Stomach (tissue), 9 donors: Measurements from ENCODE around the gene MICALL1. TPM values are rescaled to one million over a fixed set of nuclear protein-coding genes. Genes with fewer than 3 reads are reported as not detected.

Experiments used
- DNase-seq, 2 donors: peaks; one replicate each; pipeline versions ENCODE4 v3.0.0 to v3.0.0-alpha.2; 2013 to 2019
- H3K27ac ChIP-seq, 5 donors: fragments of 200-600 bp in 4 of 5; sonication (generic) in 4 of 5; one replicate each; pipeline ENCODE4 v1.5.1; 2013 to 2019; ENCODE audit warnings: mild to moderate bottlenecking in 1 of 5, moderate library complexity in 1 of 5
- H3K27me3 ChIP-seq, 3 donors: fragments of 200-600 bp; sonication (generic); one replicate each; pipeline ENCODE4 v1.5.1; 2017 to 2019; ENCODE audit warnings: mixed run types in 1 of 3
- H3K36me3 ChIP-seq, 4 donors: fragments of 200-600 bp; sonication (generic); 1 replicate in 3 of 4; 2 replicates in 1 of 4; pipeline ENCODE4 v1.5.1; 2016 to 2019
- H3K4me1 ChIP-seq, 4 donors: fragments of 200-600 bp; sonication (generic); one replicate each; pipeline ENCODE4 v1.5.1; 2016 to 2019
- H3K4me3 ChIP-seq, 4 donors: fragments of 200-600 bp; sonication (generic) in 3 of 4; one replicate each; pipeline ENCODE4 v1.5.1; 2016 to 2019; ENCODE audit warnings: mild to moderate bottlenecking in 1 of 4
- H3K9me3 ChIP-seq, 4 donors: fragments of 200-600 bp; sonication (generic); one replicate each; pipeline ENCODE4 v1.5.1; 2016 to 2019
- EP300 ChIP-seq: sonication (generic); formaldehyde crosslinking; IDR thresholded peaks from one replicate; pipeline ENCODE4 v1.6.1; 2017; ENCODE audit warnings: antibody characterized with exemption
- POLR2A ChIP-seq, 4 donors: fragments of 450-650 bp; IDR thresholded peaks; one replicate each; pipeline ENCODE4 v1.6.1; 2016; ENCODE audit warnings: antibody characterized with exemption in 4 of 4, control low read depth in 2 of 4, mild to moderate bottlenecking in 1 of 4, moderate library complexity in 1 of 4
- POLR2AphosphoS5 ChIP-seq, 3 donors: sonication (generic); formaldehyde crosslinking; IDR thresholded peaks; one replicate each; pipeline ENCODE4 v1.6.1; 2016; ENCODE audit warnings: antibody characterized with exemption in 3 of 3
- WGBS, 5 donors: extraction: QIAGEN DNeasy Blood & Tissue Kit in 3 of 5; methylation state at CpG; one replicate each; pipeline versions ENCODE4 v1.1.5 to v1.1.7; 2013 to 2018; 5-methylcytosine and 5-hydroxymethylcytosine counted together
- intact Hi-C: fragments of 100-400 bp; cut with DNase I; formaldehyde crosslinking; loops from one replicate; pipeline ENCODE4 v1.15.1; 2023; ENCODE audit warnings: low total_unique reads
- polyA plus RNA-seq, 3 donors: library from polyadenylated mRNA; stranded (reverse); fragments of 200-250 nt; gene quantifications; one replicate each; pipeline ENCODE4 v1.2.3, GENCODE V29; 2013
- total RNA-seq, 5 donors: library from RNA; depleted of rRNA; stranded (reverse); fragments of >200 nt; gene quantifications; one replicate each; pipeline versions ENCODE4 v1.1.0 to v1.2.3, GENCODE V29; 2014 to 2016
- TF ChIP-seq, protein P1 (sequence below), 7 experiments: fragments of 450-650 bp in 4 of 7; fragments of 200-600 bp in 3 of 7; sonication (generic) in 3 of 7; IDR thresholded peaks; one replicate each; pipeline ENCODE4 v1.5.1; 2016 to 2019; ENCODE audit warnings: antibody characterized with exemption in 7 of 7, control low read depth in 2 of 7, mild to moderate bottlenecking in 1 of 7
- donor health status: healthy with polysubstance abuse.
- donor health status: Bipolar disorder and iron deficiency.
- donor health status: healthy.

The MICALL1 gene
- total and polyA plus RNA-seq, 8 donors: 17.7 to 155 (median 54.7) TPM

DNA sequence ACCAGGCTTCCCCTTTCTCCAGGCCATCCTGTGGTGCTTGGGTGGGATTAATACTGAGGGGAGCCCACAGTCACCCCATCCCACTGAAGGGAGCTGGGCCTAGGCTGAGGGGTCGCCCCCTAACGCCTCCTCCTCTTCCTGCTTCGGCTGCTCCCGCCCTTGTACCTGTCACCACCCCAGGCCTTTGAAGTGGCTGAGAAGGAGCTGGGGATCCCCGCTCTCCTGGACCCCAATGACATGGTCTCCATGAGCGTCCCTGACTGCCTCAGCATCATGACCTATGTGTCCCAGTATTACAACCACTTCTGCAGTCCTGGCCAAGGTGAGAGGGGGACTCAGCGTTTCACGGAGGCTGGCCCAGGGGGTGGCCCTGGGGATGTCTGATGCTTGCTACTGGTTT is 6.1 kb downstream of the MICALL1 start:
- TF ChIP-seq POLR2AphosphoS5 (IDR thresholded peaks at IDR 0.05): no peak
- intact Hi-C loops: no loop called here
- H3K4me3 ChIP-seq: no peak overlapping the region
- H3K27me3 ChIP-seq: no peaks in the 10 kb centered on the region
- H3K27ac ChIP-seq: peak overlapping the region in 2 of 5 donors; percentile 93 to 96
- no peaks in the 10 kb centered on the region for H3K9me3 ChIP-seq
- 80 to 94% (median 86%) methylated on average over 8 of the region's 8 CpGs for WGBS, 5 donors
- peaks cover 13 to 60% (median 44%) of the 10 kb centered on the region in 4 donors for H3K4me1 ChIP-seq
- H3K36me3 ChIP-seq: peaks cover 27 to 54% (median 53%) of the 10 kb centered on the region in 4 donors
- no peak for DNase-seq

DNA sequence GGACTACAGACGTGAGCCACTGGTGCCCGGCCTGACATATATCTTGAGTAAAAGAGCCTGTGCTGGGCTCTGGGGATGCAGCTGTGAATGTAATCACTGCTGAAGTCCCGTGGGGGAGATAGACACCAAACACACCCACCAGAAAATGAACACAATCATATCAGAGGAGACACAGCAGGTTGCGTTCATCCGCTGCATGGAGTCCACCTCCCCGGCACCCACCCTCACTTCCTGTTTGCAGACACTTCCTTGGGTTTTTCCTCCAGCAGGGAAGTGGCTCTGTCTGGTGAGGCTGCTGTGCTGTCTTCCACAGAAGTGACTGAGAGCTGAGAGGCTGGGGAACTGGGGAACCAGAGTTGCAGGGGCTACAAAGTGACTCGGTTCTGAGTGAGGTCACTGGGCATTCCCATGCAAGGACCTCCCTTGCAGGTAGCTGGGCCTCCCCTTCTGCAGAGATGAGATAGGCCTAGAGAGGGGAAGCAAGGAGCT is 7.2 kb downstream of the MICALL1 start:
- DNase-seq: no peak
- no peaks in the 10 kb centered on the region for H3K27me3 ChIP-seq
- H3K9me3 ChIP-seq: no peaks in the 10 kb centered on the region
- WGBS, 5 donors: 71 to 81% (median 76%) methylated on average over 7 of the region's 7 CpGs
- peaks cover 9 to 49% (median 33%) of the 10 kb centered on the region in 4 donors for H3K4me1 ChIP-seq
- no peak for TF ChIP-seq EP300
- TF ChIP-seq POLR2A (IDR thresholded peaks at IDR 0.05): no peak
- H3K4me3 ChIP-seq: no peak overlapping the region
- intact Hi-C loops: no loop called here
- no peak overlapping the region for H3K27ac ChIP-seq
- H3K36me3 ChIP-seq: peaks cover 38 to 65% (median 64%) of the 10 kb centered on the region in 4 donors

DNA sequence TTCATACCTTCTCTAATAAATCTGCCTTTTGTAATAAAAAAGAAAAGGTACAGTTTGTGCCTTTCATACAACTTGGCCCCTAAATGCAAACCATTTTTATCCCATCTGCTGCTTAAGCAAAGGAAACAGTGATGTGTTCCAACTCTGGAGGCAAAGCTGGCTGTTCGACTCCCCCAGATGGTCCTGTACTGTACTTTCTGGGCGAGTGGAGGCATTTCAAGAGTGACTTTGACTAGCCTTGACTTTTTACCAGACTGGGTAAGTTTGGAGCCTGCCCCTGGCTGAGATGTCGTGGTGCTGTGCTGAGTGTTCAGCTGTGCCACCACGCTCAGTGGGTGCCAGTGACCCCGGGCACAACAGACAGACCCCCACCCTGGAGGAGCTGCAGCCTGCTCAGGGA is 10.2 kb downstream of the MICALL1 start:
- Histone ChIP-seq H3K27me3 (no peaks in the 10 kb centered on the region), H3K36me3 (peaks cover 49 to 96% (median 94%) of the 10 kb centered on the region in 4 donors), H3K27ac (no peak overlapping the region), H3K9me3 (no peaks in the 10 kb centered on the region), H3K4me3 (no peak overlapping the region), H3K4me1 (peaks cover 0 to 24% (median 16%) of the 10 kb centered on the region in 4 donors)
- TF ChIP-seq POLR2A (IDR thresholded peaks at IDR 0.05) (no peak), POLR2AphosphoS5 (IDR thresholded peaks at IDR 0.05) (no peak), EP300 (no peak)
- TF ChIP-seq, protein P1, sequence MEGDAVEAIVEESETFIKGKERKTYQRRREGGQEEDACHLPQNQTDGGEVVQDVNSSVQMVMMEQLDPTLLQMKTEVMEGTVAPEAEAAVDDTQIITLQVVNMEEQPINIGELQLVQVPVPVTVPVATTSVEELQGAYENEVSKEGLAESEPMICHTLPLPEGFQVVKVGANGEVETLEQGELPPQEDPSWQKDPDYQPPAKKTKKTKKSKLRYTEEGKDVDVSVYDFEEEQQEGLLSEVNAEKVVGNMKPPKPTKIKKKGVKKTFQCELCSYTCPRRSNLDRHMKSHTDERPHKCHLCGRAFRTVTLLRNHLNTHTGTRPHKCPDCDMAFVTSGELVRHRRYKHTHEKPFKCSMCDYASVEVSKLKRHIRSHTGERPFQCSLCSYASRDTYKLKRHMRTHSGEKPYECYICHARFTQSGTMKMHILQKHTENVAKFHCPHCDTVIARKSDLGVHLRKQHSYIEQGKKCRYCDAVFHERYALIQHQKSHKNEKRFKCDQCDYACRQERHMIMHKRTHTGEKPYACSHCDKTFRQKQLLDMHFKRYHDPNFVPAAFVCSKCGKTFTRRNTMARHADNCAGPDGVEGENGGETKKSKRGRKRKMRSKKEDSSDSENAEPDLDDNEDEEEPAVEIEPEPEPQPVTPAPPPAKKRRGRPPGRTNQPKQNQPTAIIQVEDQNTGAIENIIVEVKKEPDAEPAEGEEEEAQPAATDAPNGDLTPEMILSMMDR (IDR thresholded peaks at IDR 0.05): no peak
- intact Hi-C loops: no loop called here
- no peak for DNase-seq
- 84 to 94% (median 91%) methylated on average over 5 of the region's 5 CpGs for WGBS, 5 donors

DNA sequence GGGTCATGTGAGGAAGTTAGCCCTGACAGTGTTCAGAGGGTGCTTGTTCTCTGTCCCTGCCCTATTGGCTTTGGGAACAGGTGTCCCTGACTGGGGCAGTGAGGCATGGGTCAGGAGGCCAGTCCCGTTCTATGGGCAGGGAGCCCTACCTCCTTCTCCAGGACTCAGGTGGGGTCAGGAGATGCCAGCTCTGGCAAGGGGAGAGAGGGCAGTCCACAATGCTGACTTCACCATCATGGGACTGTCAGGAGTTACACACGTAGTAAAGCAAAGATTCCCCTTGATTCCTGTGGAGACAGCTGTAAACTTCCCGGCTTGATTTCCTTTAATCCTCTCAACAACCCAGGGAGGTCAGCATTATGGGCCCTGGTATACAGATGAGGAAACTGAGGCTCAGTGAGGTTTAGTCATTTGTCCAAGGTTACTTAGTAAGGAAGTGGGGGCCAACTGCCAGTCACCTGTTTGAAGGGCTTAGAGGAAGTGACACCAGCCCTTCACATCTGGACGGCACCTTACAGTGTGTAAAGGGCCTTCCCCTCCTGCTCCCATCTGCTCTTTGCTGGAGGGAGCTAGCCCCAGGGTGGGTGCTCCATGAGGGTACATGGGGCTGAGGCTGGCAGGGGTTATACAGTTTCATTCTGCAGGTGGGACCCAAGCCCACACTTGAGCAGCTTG is 11.9 kb downstream of the MICALL1 start:
- no peak overlapping the region for H3K4me3 ChIP-seq
- intact Hi-C loops: no loop called here
- no peak for DNase-seq
- H3K9me3 ChIP-seq: no peaks in the 10 kb centered on the region
- H3K27ac ChIP-seq: peak overlapping the region in 2 of 5 donors; percentile 5 to 26
- no peaks in the 10 kb centered on the region for H3K27me3 ChIP-seq
- 77 to 93% (median 78%) methylated on average over 4 of the region's 4 CpGs for WGBS, 5 donors
- H3K36me3 ChIP-seq: peaks cover 43 to 97% (median 97%) of the 10 kb centered on the region in 4 donors
- no peak for TF ChIP-seq POLR2A (IDR thresholded peaks at IDR 0.05)
- no peak for TF ChIP-seq POLR2AphosphoS5 (IDR thresholded peaks at IDR 0.05)
- TF ChIP-seq EP300: no peak
- TF ChIP-seq, protein P1 (IDR thresholded peaks at IDR 0.05): no peak
- peaks cover 4 to 13% (median 11%) of the 10 kb centered on the region in 4 donors for H3K4me1 ChIP-seq

DNA sequence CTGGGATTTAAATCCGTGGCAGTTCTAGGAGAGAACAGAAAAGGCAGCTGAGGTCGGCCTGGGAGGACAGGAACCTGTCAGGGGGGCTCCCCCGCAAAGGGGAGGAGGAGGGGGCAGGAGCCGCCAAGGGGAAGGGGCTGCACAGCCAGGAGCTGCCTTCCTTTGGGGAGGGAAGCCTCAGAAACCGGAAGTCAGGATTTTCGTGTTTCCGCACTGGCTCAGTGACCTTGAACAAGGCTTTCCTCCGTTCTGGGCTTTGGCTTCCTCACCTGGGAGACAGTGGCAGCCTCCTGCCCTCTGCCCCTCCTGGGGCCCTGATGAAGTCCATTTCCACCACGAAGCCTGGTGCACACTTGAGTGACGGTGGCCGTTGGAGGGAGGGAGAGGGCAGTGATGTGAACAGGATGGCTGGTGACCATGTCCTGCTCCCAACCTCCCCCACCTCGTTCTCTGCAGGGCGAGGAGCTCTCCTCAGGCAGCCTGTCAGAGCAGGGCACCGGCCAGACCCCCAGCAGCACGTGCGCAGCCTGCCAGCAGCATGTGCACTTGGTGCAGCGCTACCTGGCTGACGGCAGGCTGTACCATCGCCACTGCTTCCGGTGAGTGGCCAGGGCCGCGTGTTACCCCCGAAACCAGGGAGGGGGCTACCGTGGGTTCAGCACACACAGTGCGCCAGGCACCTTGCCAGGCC is 12.6 kb downstream of the MICALL1 start:
- H3K4me3 ChIP-seq: no peak overlapping the region
- H3K27me3 ChIP-seq: no peaks in the 10 kb centered on the region
- DNase-seq: no peak
- peaks cover 37 to 97% (median 96%) of the 10 kb centered on the region in 4 donors for H3K36me3 ChIP-seq
- H3K27ac ChIP-seq: peak overlapping the region in 1 of 5 donors; percentile 26
- H3K4me1 ChIP-seq: peaks cover 4 to 19% (median 17%) of the 10 kb centered on the region in 4 donors
- TF ChIP-seq EP300 (no peak), POLR2A (IDR thresholded peaks at IDR 0.05) (no peak), POLR2AphosphoS5 (IDR thresholded peaks at IDR 0.05) (no peak)
- TF ChIP-seq, protein P1 (IDR thresholded peaks at IDR 0.05): no peak
- no peaks in the 10 kb centered on the region for H3K9me3 ChIP-seq
- intact Hi-C loops: no loop called here
- 82 to 90% (median 86%) methylated on average over 18 to 25 of the region's 25 CpGs for WGBS, 5 donors
